Breast epithelium (tissue), 3 donors: ENCODE results near the gene PRKN.

Source experiments
- CTCF ChIP-seq, 3 donors: fragments of 450-650 bp; IDR thresholded peaks; one replicate each; pipeline ENCODE4 v1.5.1; 2016 to 2017; ENCODE audit warnings: antibody characterized with exemption in 3 of 3, mild to moderate bottlenecking in 3 of 3, moderate library complexity in 3 of 3
- POLR2AphosphoS5 ChIP-seq, 3 donors: sonication (generic); formaldehyde crosslinking; IDR thresholded peaks; one replicate each; pipeline ENCODE4 v1.6.1; 2017; ENCODE audit warnings: antibody characterized with exemption in 3 of 3

GRCh38 chr6:161313940-161314509 is 1413.5 kb downstream of the PRKN start:
- no peak for TF ChIP-seq CTCF (IDR thresholded peaks at IDR 0.05)
- TF ChIP-seq POLR2AphosphoS5 (IDR thresholded peaks at IDR 0.05): no peak
